IPS-18c (cell line): ENCODE results near the gene GRIN2D.

Experiments
- H3K4me3 ChIP-seq: 2 replicates; pipeline ENCODE4 v1.7.0; 2013; ENCODE audit warnings: low read depth, mild to moderate bottlenecking, low read length, moderate library complexity; ENCODE audit not compliant: insufficient read depth
- H3K9me3 ChIP-seq: one replicate; pipeline ENCODE4 v1.6.1; 2013; ENCODE audit warnings: mild to moderate bottlenecking, low read length, moderate library complexity; ENCODE audit not compliant: control insufficient read depth, insufficient read depth

The GRIN2D gene

DNA sequence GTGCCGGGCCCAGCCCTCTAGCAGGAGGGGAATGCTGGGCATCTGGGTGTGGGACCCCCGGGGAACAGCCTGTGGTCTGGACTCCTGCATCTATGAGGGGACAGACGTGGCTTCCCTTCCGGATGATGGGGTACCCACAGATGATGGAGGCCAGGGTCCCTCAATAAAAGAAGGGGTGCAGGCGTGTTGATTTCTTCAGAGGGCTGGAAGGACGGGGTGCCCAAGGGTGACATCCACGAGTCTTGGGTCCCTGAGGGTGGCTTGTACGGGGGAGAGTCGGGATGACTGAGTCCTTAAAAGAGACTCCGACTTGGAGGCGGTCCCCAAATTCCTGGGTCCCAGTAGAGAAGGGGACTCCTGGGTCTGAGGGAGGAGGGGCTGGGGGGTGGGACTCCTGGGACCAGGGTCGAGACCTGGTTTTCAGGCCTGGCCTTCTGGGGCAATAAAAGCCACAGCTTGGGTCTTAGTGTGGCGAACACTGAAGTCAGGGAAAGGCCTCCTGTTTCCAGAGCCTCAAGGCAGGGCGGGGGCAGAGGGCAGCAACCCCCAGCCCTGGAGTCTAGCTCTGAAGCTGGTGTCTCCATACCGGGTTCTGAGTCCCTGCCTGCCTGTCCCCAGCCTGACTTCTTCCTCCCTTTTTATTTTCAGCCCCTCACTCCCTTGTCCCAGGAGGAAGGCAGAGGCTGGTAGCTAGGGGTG, 459 bp upstream of the GRIN2D start:
- no peaks in the 10 kb centered on the region for H3K9me3 ChIP-seq
- H3K4me3 ChIP-seq, result peak overlapping the region; percentile 49; the same call in 1 of the 2 replicates

DNA sequence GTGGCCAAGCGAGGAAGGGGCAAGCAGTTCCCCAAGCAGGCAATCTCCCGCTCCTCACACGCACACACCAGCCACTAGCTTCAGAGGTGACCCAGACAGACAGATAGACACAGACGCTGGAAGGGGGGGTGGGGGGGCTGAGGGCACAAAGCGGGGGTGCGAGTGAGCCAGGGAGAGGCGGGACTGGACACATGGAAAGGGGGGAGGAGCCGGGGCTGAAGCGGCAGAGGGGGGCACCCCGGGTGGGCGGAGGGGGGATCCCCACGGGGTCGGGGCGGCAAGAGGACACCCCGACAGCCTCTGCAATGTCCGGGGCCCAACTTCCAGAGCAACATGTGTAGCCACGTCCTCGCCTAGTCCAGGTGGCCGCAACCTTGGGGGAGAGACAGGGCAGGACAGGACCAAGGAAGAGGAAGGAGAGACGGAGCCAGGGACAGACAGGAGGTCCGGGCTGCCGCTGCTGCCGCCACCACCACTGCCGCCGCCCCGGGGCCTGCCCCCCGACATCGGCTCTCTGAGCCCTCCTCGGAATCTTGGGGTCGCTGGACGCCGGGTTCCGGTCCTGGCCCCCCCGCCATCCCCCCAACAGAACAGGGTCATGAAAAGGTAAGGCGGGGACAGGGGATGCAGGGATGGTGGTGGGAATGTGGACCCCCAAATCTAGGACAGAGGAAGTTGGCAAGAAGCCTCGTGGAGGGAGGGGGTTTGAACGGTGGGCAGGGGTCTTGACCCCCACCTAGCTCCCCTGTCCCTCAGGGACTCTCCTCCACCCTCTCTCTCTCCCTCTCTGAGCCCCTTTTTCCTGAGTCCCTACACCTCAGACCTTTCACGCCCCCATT, 1.1 kb downstream of the GRIN2D start:
- H3K4me3 ChIP-seq, result peak overlapping the region; percentile 49

GRCh38 chr19:48395170-48395455, 1.6 kb downstream of the GRIN2D start:
- Histone ChIP-seq H3K9me3 (no peaks in the 10 kb centered on the region), H3K4me3 (peak overlapping the region; percentile 31; the same call in 1 of the 2 replicates)

More for the DNA sequence above, 1.1 kb downstream of the GRIN2D start:
- H3K9me3 ChIP-seq, result no peaks in the 10 kb centered on the region

GRCh38 chr19:48395499-48395898, 2.0 kb downstream of the GRIN2D start:
- H3K4me3 ChIP-seq, result no peak overlapping the region
- no peaks in the 10 kb centered on the region for H3K9me3 ChIP-seq

- H3K9me3 ChIP-seq, result no peaks in the 10 kb centered on the region
- no peak overlapping the region for H3K4me3 ChIP-seq
These were observed 2.8 kb downstream of the GRIN2D start for GRCh38 chr19:48396016-48396823.

- Histone ChIP-seq H3K9me3 (no peaks in the 10 kb centered on the region), H3K4me3 (no peak overlapping the region)
These were observed 3.3 kb downstream of the GRIN2D start for GRCh38 chr19:48396824-48397176.

- no peaks in the 10 kb centered on the region for H3K9me3 ChIP-seq
- peak overlapping the region; percentile 67 for H3K4me3 ChIP-seq
These were observed 4.0 kb downstream of the GRIN2D start for GRCh38 chr19:48397263-48398101.

GRCh38 chr19:48398102-48398374, 4.6 kb downstream of the GRIN2D start:
- Histone ChIP-seq H3K9me3 (no peaks in the 10 kb centered on the region), H3K4me3 (peak overlapping the region; percentile 67)

GRCh38 chr19:48398375-48399235, 5.1 kb downstream of the GRIN2D start:
- peak overlapping the region; percentile 67 for H3K4me3 ChIP-seq
- H3K9me3 ChIP-seq, result no peaks in the 10 kb centered on the region

GRCh38 chr19:48400018-48400742, 6.7 kb downstream of the GRIN2D start:
- Histone ChIP-seq H3K9me3 (no peaks in the 10 kb centered on the region), H3K4me3 (peak overlapping the region; percentile 39; the same call in 1 of the 2 replicates)

- H3K9me3 ChIP-seq, result no peaks in the 10 kb centered on the region
- no peak overlapping the region for H3K4me3 ChIP-seq
These were observed 7.8 kb downstream of the GRIN2D start for GRCh38 chr19:48401287-48401686.

DNA sequence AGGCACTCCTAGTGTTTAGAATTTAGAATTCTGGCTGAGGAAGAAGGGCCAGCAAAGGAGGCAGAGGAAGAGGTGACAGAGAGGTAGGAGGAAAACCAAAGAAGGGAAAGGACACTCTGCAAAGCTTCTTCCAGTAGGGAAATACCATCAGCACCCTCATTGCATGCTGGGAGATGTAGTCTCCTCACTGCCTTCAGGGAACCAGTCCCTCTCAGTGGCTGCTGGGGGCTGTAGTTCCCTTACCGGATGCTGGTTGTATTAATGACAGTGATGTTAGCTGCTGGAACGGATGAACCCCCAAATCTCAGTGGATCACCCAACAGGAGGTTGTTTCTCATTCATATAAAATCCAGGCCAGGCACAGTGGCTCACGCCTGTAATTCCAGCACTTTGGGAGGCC, 10.1 kb downstream of the GRIN2D start:
- no peak overlapping the region for H3K4me3 ChIP-seq
- H3K9me3 ChIP-seq, result no peaks in the 10 kb centered on the region

DNA sequence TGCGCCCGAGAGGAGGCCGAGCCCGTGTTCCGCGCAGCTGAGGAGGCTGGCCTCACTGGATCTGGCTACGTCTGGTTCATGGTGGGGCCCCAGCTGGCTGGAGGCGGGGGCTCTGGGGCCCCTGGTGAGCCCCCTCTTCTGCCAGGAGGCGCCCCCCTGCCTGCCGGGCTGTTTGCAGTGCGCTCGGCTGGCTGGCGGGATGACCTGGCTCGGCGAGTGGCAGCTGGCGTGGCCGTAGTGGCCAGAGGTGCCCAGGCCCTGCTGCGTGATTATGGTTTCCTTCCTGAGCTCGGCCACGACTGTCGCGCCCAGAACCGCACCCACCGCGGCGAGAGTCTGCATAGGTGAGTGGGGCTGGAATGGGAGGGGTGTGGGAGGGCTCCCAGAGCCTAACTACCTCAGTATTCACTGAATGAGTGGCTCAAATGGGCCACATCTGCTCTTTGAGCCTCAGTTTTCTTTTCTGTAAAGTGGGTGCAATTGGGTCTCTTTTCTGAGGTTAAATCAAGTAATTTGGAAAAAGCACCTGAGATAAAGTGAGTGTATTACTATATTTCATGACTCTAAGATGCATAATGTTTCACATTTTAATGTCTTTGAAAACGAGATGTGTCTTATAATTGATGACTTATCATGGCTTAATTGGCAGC, 11.7 kb downstream of the GRIN2D start:
- no peak overlapping the region for H3K4me3 ChIP-seq

GRCh38 chr19:48405850-48406249, 12.4 kb downstream of the GRIN2D start:
- Histone ChIP-seq H3K4me3 (no peak overlapping the region), H3K9me3 (no peaks in the 10 kb centered on the region)

More for the DNA sequence above, 11.7 kb downstream of the GRIN2D start:
- no peaks in the 10 kb centered on the region for H3K9me3 ChIP-seq

DNA sequence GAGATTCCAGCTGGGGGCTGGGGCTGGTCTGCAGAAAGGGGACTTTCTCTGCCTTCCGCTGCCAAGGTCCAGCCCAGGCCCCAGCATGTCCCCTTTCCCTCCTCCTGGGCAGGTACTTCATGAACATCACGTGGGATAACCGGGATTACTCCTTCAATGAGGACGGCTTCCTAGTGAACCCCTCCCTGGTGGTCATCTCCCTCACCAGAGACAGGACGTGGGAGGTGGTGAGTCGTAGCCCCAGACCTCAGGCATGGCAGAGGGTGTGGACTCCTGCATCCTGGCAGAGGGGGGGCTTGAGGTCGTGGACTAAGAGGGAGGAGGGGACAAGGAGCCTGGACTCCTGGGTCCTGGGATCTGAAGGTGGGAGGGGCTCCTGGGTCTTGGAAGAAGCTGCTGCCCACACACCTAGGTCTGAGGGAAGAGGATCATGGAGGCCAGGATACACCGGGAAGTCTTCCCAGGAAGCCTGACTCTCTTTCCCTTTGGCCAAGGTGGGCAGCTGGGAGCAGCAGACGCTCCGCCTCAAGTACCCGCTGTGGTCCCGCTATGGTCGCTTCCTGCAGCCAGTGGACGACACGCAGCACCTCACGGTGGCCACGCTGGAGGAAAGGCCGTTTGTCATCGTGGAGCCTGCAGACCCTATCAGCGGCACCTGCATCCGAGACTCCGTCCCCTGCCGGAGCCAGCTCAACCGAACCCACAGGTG, 20.6 kb downstream of the GRIN2D start:
- H3K4me3 ChIP-seq, result peak overlapping the region; percentile 56
- H3K9me3 ChIP-seq, result no peaks in the 10 kb centered on the region
